ENCODE measurements around the gene STAG3. TPM values are rescaled to one million over a fixed set of nuclear protein-coding genes. Genes with fewer than 3 reads are reported as not detected.
"Not testable (repeated sequence)": the region's sequence is repeated elsewhere in the genome, so short reads cannot be mapped to it uniquely, and the experiment has no call there.

The STAG3 gene
- total and polyA plus RNA-seq, 2 of the 8 experiments (the other 6 are each of a cell fraction or from before 2014, with no cell fraction given), result 1.3 to 3.3 TPM

GRCh38 chr7:100191775-100192174 lies 14.1 kb downstream of the STAG3 start (continued):
- no peak for TF ChIP-seq TAF7 (optimal IDR thresholded peaks at IDR 0.05; ENCODE audit: borderline replicate concordance, low read depth, low read length)
- TF ChIP-seq HDAC2 (IDR thresholded peaks at IDR 0.05; ENCODE audit: borderline replicate concordance in 1 of 2, low read depth in 2 of 2, low read length in 2 of 2), result no peak
- no peak for TF ChIP-seq CBX8 (IDR thresholded peaks at IDR 0.05; ENCODE audit: borderline replicate concordance, low read depth, low read length)
- TF ChIP-seq EZH2 (IDR thresholded peaks at IDR 0.05; ENCODE audit: low read depth, low read length, severe bottlenecking), result no peak
- no peak for TF ChIP-seq ZNF274 (IDR thresholded peaks at IDR 0.05; ENCODE audit: borderline replicate concordance, extremely low read depth, low read length)

- H3K9ac ChIP-seq (replicated peaks in 1 of 4; ENCODE audit: extremely low read depth in 1 of 4, low read depth in 3 of 4, low read length in 3 of 4); H3K4me1 ChIP-seq (replicated peaks in 1 of 4; ENCODE audit: control insufficient read depth in 3 of 4, insufficient read depth in 4 of 4, low read length in 3 of 4); H3K36me3 ChIP-seq (ENCODE audit: control insufficient read depth in 2 of 4, insufficient read depth in 4 of 4, low read length in 3 of 4); H3K23ac ChIP-seq (ENCODE audit: insufficient read length); H2BK20ac ChIP-seq (ENCODE audit: low read length); H4K20me1 ChIP-seq (replicated peaks in 1 of 2; ENCODE audit: control insufficient read depth in 1 of 2, insufficient read depth in 2 of 2, low read length in 2 of 2); H3K9me3 ChIP-seq (ENCODE audit: insufficient read depth in 2 of 2, low read depth in 1 of 2, low read length in 1 of 2); H2BK5ac ChIP-seq (ENCODE audit: low read depth, low read length); H3K4ac ChIP-seq (replicated peaks; ENCODE audit: insufficient read length, low read depth, low read length); H3K4me3 ChIP-seq (ENCODE audit: extremely low read depth in 1 of 4, insufficient read depth in 2 of 4, low read depth in 3 of 4, low read length in 4 of 4); H3K14ac ChIP-seq (ENCODE audit: insufficient read length); H3K56ac ChIP-seq (replicated peaks; ENCODE audit: insufficient read length, low read depth, low read length); H2BK15ac ChIP-seq (ENCODE audit: low read length); H3K18ac ChIP-seq (ENCODE audit: extremely low read depth, low read length); FAIRE-seq; H3K79me2 ChIP-seq (ENCODE audit: control insufficient read depth in 1 of 2, insufficient read depth in 2 of 2, low read length in 2 of 2); H3K4me2 ChIP-seq (ENCODE audit: insufficient read depth in 1 of 2, low read depth in 2 of 2, low read length in 2 of 2); DNase-seq (ENCODE audit: low read depth in 1 of 2, low spot score in 2 of 2); H2AFZ ChIP-seq (ENCODE audit: low read length); H3K27me3 ChIP-seq (replicated peaks in 1 of 4; ENCODE audit: control insufficient read depth in 3 of 4, extremely low read depth in 1 of 4, insufficient read depth in 3 of 4, low read length in 3 of 4); H2AK5ac ChIP-seq (ENCODE audit: low read depth, low read length); H4K5ac ChIP-seq (ENCODE audit: insufficient read length, low read depth, low read length); POLR2A ChIA-PET (ENCODE audit: partially characterized antibody); H3K79me1 ChIP-seq (ENCODE audit: low read depth, low read length); H4K8ac ChIP-seq (ENCODE audit: extremely low read depth, insufficient read depth, low read length); H3K23me2 ChIP-seq (ENCODE audit: low read depth, low read length); H2BK120ac ChIP-seq (replicated peaks; ENCODE audit: low read depth, low read length); H3K27ac ChIP-seq (ENCODE audit: low read depth, low read length); H2BK12ac ChIP-seq (ENCODE audit: low read depth, low read length); H4K91ac ChIP-seq (replicated peaks; ENCODE audit: insufficient read length, low read length): not testable (repeated sequence)
- WGBS, 2 experiments (ENCODE audit: extremely low coverage in 1 of 2, insufficient coverage in 1 of 2, insufficient read length in 1 of 2, insufficient replicate concordance in 2 of 2, low coverage in 1 of 2, low lambda C conversion rate in 2 of 2, missing lambda C conversion rate in 1 of 2), result 91% methylated on average over 6 of the region's 6 CpGs; no CpG with 5 or more reads in 1 of the 2 experiments
- CTCF ChIA-PET (ENCODE audit: partially characterized antibody), result interaction anchor here (1.2 to 3.2 kb wide), 3 partner anchors 10 to 140 kb away, joined by 3 to 17 read pairs (median 5); no protein-coding TSS in a partner anchor
Observed at GRCh38 chr7:100192281-100192862, 14.7 kb downstream of the STAG3 start.

Data from H1 (cell line).